ENCODE results near the gene CD72.

CD72 gene

GRCh38 chr9:35561468-35562261, 56.5 kb downstream of the CD72 start:
- H3K27me3 Mint-ChIP-seq: no peaks in the 10 kb centered on the region
- H3K4me3 Mint-ChIP-seq: no peak overlapping the region
- H3K36me3 Mint-ChIP-seq: peaks cover 3% of the 10 kb centered on the region
- H3K9me3 Mint-ChIP-seq: no peaks in the 10 kb centered on the region
- H3K4me1 Mint-ChIP-seq: no peaks in the 10 kb centered on the region
- no peak overlapping the region for H3K27ac Mint-ChIP-seq

- Mint-ChIP-seq H3K4me1 (no peaks in the 10 kb centered on the region), H3K27ac (no peak overlapping the region), H3K36me3 (peaks cover 3% of the 10 kb centered on the region), H3K27me3 (no peaks in the 10 kb centered on the region), H3K4me3 (no peak overlapping the region), H3K9me3 (no peaks in the 10 kb centered on the region)
Measured at GRCh38 chr9:35560625-35561337, 57.4 kb downstream of the CD72 start.
